HepG2 (cell line): Measurements from ENCODE around the gene GRIP1. TPM values are rescaled to one million over a fixed set of nuclear protein-coding genes. Genes with fewer than 3 reads are reported as not detected.

Source experiments
- BORCS8-MEF2B ChIP-seq: sonication (generic); formaldehyde crosslinking; IDR thresholded peaks from 2 replicates; pipeline ENCODE4 v1.8.0; 2022; ENCODE audit warnings: mild to moderate bottlenecking, missing genetic modification reagents
- DR1 ChIP-seq: sonication (generic); formaldehyde crosslinking; IDR thresholded peaks from 2 replicates; pipeline ENCODE4 v1.8.0; 2021; ENCODE audit warnings: mild to moderate bottlenecking, missing genetic modification reagents, inconsistent platforms
- FOSL1 ChIP-seq: sonication (generic); formaldehyde crosslinking; IDR thresholded peaks from 2 replicates; pipeline ENCODE4 v1.9.0; 2021; ENCODE audit warnings: missing genetic modification reagents, borderline replicate concordance
- GATAD2A ChIP-seq: IDR thresholded peaks from 2 replicates; pipeline ENCODE4 v1.6.1; 2016
- HNRNPL ChIP-seq: fragments of 200-400 bp; formaldehyde crosslinking; IDR thresholded peaks from 2 replicates; pipeline ENCODE4 v1.6.1; 2017; ENCODE audit warnings: mild to moderate bottlenecking, low read depth, low read length
- KAT2B ChIP-seq: fragments of 150-350 bp; IDR thresholded peaks from 2 replicates; pipeline ENCODE4 v1.6.1; 2014; ENCODE audit warnings: low read depth, low read length, borderline replicate concordance
- REL ChIP-seq: sonication (generic); formaldehyde crosslinking; conservative IDR thresholded peaks from 2 replicates; pipeline ENCODE4 v1.8.0; 2022; ENCODE audit warnings: mild to moderate bottlenecking, missing genetic modification reagents, moderate library complexity
- STAG1 ChIP-seq: sonication (generic); formaldehyde crosslinking; IDR thresholded peaks from 2 replicates; pipeline ENCODE4 v1.4.0; 2020; ENCODE audit warnings: missing genetic modification reagents
- TCF12 ChIP-seq, 2 experiments: fragments of 450-650 bp in 1 of 2; sonication (generic) in 1 of 2; formaldehyde crosslinking in 1 of 2; IDR thresholded peaks; 2 replicates each; pipeline versions ENCODE4 v1.6.1 to v1.8.0; 2017 to 2022; ENCODE audit warnings: antibody characterized with exemption in 1 of 2, mild to moderate bottlenecking in 1 of 2, missing genetic modification reagents in 1 of 2, moderate library complexity in 1 of 2
- ZEB1 ChIP-seq: IDR thresholded peaks from 2 replicates; pipeline ENCODE4 v1.6.1; 2012; ENCODE audit warnings: mild to moderate bottlenecking, low read depth, inconsistent platforms; ENCODE audit not compliant: insufficient replicate concordance
- ZFY ChIP-seq: sonication (generic); formaldehyde crosslinking; IDR thresholded peaks from 2 replicates; pipeline ENCODE4 v1.4.0; 2020; ENCODE audit warnings: missing genetic modification reagents
- ZIK1 ChIP-seq: sonication (generic); formaldehyde crosslinking; IDR thresholded peaks from 2 replicates; pipeline ENCODE4 v1.5.0; 2020; ENCODE audit warnings: mild to moderate bottlenecking, low read depth, missing genetic modification reagents, borderline replicate concordance
- ZNF251 ChIP-seq: sonication (generic); formaldehyde crosslinking; IDR thresholded peaks from 2 replicates; pipeline ENCODE4 v1.9.0; 2021; ENCODE audit warnings: mild to moderate bottlenecking, missing genetic modification reagents
- ZNF274 ChIP-seq: sonication (generic); formaldehyde crosslinking; IDR thresholded peaks from 2 replicates; pipeline ENCODE4 v1.5.1; 2020; ENCODE audit warnings: mild to moderate bottlenecking, missing genetic modification reagents
- ZNF337 ChIP-seq: sonication (generic); formaldehyde crosslinking; IDR thresholded peaks from 2 replicates; pipeline ENCODE4 v1.5.1; 2020; ENCODE audit warnings: missing genetic modification reagents, low read depth, mild to moderate bottlenecking, borderline replicate concordance
- ZNF350 ChIP-seq: sonication (generic); formaldehyde crosslinking; IDR thresholded peaks from 2 replicates; pipeline ENCODE4 v1.4.0; 2020; ENCODE audit warnings: mild to moderate bottlenecking, low read depth, missing genetic modification reagents, borderline replicate concordance
- ZNF720 ChIP-seq: sonication (generic); formaldehyde crosslinking; IDR thresholded peaks from 2 replicates; pipeline ENCODE4 v1.4.0; 2020; ENCODE audit warnings: missing genetic modification reagents
- ZNF816 ChIP-seq: sonication (generic); formaldehyde crosslinking; IDR thresholded peaks from 2 replicates; pipeline ENCODE4 v1.8.0; 2022; ENCODE audit warnings: missing genetic modification reagents, mild to moderate bottlenecking, borderline replicate concordance
- ZSCAN31 ChIP-seq: sonication (generic); formaldehyde crosslinking; IDR thresholded peaks from 2 replicates; pipeline ENCODE4 v1.5.0; 2020; ENCODE audit warnings: low read depth, mild to moderate bottlenecking, missing genetic modification reagents
- polyA plus RNA-seq, 8 experiments: library from polyadenylated mRNA; depleted of rRNA in 3 of 8; stranded (reverse) in 7 of 8; unstranded in 1 of 8; fragments of >200 nt; fragmentation: Illumina TruSeq in 4 of 8; extraction: Trizol in 4 of 8; gene quantifications; 2 replicates each; pipeline versions ENCODE4 v1.2.1 to v1.2.3, GENCODE V29; 2011 to 2016; ENCODE audit warnings: low read depth in 4 of 8, missing spikeins in 1 of 8, mixed read lengths in 1 of 8; ENCODE audit not compliant: insufficient read depth in 1 of 8
- total RNA-seq, 5 experiments: library from RNA; depleted of rRNA; stranded (reverse); fragments of >200 nt; fragmentation: Illumina TruSeq; extraction: Trizol; gene quantifications; 2 replicates each; pipeline ENCODE4 v1.2.3, GENCODE V29; 2016; ENCODE audit warnings: low read depth in 1 of 5
- TF ChIP-seq, protein P1 (sequence below): sonication (generic); formaldehyde crosslinking; IDR thresholded peaks from 2 replicates; pipeline ENCODE4 v1.5.1; 2020; ENCODE audit warnings: mild to moderate bottlenecking, moderate library complexity, missing genetic modification reagents
- TF ChIP-seq, protein P2 (sequence below): conservative IDR thresholded peaks from 2 replicates; pipeline ENCODE4 v1.6.1; 2018; ENCODE audit warnings: missing genetic modification reagents
- TF ChIP-seq, protein P3 (sequence below): sonication (generic); formaldehyde crosslinking; IDR thresholded peaks from 2 replicates; pipeline ENCODE4 v1.4.0; 2020; ENCODE audit warnings: missing genetic modification reagents
- TF ChIP-seq, protein P4 (sequence below): sonication (generic); formaldehyde crosslinking; IDR thresholded peaks from 2 replicates; pipeline ENCODE4 v1.4.0; 2020; ENCODE audit warnings: missing genetic modification reagents, borderline replicate concordance

The GRIP1 gene
- total and polyA plus RNA-seq, 2 of the 13 experiments (the other 11 are each of a cell fraction or from before 2014, with no cell fraction given): not detected

DNA sequence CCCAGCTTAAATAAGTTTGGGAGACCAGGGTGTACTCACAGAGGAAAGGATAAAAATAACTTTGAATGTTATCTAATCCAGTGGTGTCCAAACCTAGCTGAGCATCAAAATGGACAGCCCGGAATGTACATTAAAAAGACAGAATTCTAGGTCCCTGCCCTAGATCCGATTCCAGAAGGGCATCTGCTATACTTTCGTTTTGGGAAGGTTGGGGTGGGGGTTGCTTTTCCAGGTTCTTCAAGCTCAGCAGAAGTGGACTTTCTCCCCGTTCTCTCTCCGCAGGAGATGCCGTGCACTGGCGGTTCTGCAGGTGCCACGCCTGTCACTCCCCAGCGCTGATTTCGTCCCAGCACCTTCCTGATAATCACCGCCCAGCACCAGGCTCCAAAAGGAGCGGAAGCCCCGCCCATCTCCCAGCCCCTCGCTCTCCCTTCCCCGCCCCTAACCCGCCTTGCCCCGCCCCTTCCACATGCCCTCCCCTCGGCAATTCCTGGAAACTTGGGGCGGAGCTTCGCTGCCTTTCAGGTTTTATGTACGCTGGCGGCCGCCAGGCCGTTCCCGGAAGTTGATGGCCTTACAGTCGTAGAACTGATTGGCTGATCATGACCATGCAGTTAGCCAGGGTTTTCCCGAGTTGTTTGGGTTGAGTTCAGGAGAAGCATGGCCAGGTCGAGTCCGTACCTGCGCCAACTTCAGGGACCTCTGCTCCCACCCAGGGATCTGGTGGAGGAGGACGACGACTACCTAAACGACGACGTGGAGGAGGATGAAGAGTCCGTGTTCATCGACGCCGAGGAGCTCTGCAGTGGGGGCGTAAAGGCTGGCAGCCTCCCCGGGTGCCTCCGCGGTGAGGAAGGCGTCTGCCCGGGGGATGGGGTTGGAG lies 376.7 kb downstream of the GRIP1 start, which contains the start of gene HELB (continued):
- no peak for TF ChIP-seq ZSCAN31 (CRISPR knock-in tag)
- TF ChIP-seq ZNF816 (CRISPR knock-in tag): no peak
- TF ChIP-seq DR1 (CRISPR knock-in tag): no peak
- TF ChIP-seq ZNF350 (CRISPR knock-in tag): peak; percentile 53; the same call in 1 of the 2 replicates
- no peak for TF ChIP-seq STAG1
- TF ChIP-seq ZIK1 (CRISPR knock-in tag): no peak
- TF ChIP-seq ZEB1: no peak
- TF ChIP-seq GATAD2A (CRISPR knock-in tag): no peak
- TF ChIP-seq BORCS8-MEF2B (CRISPR knock-in tag): peak; percentile 45; the same call in 1 of the 2 replicates
- no peak for TF ChIP-seq HNRNPL
- TF ChIP-seq, protein P1, sequence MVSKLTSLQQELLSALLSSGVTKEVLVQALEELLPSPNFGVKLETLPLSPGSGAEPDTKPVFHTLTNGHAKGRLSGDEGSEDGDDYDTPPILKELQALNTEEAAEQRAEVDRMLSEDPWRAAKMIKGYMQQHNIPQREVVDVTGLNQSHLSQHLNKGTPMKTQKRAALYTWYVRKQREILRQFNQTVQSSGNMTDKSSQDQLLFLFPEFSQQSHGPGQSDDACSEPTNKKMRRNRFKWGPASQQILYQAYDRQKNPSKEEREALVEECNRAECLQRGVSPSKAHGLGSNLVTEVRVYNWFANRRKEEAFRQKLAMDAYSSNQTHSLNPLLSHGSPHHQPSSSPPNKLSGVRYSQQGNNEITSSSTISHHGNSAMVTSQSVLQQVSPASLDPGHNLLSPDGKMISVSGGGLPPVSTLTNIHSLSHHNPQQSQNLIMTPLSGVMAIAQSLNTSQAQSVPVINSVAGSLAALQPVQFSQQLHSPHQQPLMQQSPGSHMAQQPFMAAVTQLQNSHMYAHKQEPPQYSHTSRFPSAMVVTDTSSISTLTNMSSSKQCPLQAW (CRISPR knock-in tag): peak; percentile 67; the same call in 1 of the 2 replicates
- TF ChIP-seq, protein P2, sequence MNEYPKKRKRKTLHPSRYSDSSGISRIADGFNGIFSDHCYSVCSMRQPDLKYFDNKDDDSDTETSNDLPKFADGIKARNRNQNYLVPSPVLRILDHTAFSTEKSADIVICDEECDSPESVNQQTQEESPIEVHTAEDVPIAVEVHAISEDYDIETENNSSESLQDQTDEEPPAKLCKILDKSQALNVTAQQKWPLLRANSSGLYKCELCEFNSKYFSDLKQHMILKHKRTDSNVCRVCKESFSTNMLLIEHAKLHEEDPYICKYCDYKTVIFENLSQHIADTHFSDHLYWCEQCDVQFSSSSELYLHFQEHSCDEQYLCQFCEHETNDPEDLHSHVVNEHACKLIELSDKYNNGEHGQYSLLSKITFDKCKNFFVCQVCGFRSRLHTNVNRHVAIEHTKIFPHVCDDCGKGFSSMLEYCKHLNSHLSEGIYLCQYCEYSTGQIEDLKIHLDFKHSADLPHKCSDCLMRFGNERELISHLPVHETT: no peak
- TF ChIP-seq ZNF274 (CRISPR knock-in tag): no peak
- TF ChIP-seq REL (CRISPR knock-in tag): no peak; the same call in 1 of the 2 replicates
- TF ChIP-seq ZFY (CRISPR knock-in tag): peak; percentile 68
- no peak for TF ChIP-seq FOSL1 (CRISPR knock-in tag)
- TF ChIP-seq, protein P3, sequence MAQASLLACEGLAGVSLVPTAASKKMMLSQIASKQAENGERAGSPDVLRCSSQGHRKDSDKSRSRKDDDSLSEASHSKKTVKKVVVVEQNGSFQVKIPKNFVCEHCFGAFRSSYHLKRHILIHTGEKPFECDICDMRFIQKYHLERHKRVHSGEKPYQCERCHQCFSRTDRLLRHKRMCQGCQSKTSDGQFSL: no peak
- TF ChIP-seq ZNF720: no peak
- TF ChIP-seq ZNF337 (CRISPR knock-in tag): no peak
- no peak for TF ChIP-seq KAT2B
- TF ChIP-seq ZNF251: no peak
- TF ChIP-seq TCF12 (IDR thresholded peaks at IDR 0.05): no peak
- no peak for TF ChIP-seq TCF12 (CRISPR knock-in tag; IDR thresholded peaks at IDR 0.05)
- TF ChIP-seq, protein P4, sequence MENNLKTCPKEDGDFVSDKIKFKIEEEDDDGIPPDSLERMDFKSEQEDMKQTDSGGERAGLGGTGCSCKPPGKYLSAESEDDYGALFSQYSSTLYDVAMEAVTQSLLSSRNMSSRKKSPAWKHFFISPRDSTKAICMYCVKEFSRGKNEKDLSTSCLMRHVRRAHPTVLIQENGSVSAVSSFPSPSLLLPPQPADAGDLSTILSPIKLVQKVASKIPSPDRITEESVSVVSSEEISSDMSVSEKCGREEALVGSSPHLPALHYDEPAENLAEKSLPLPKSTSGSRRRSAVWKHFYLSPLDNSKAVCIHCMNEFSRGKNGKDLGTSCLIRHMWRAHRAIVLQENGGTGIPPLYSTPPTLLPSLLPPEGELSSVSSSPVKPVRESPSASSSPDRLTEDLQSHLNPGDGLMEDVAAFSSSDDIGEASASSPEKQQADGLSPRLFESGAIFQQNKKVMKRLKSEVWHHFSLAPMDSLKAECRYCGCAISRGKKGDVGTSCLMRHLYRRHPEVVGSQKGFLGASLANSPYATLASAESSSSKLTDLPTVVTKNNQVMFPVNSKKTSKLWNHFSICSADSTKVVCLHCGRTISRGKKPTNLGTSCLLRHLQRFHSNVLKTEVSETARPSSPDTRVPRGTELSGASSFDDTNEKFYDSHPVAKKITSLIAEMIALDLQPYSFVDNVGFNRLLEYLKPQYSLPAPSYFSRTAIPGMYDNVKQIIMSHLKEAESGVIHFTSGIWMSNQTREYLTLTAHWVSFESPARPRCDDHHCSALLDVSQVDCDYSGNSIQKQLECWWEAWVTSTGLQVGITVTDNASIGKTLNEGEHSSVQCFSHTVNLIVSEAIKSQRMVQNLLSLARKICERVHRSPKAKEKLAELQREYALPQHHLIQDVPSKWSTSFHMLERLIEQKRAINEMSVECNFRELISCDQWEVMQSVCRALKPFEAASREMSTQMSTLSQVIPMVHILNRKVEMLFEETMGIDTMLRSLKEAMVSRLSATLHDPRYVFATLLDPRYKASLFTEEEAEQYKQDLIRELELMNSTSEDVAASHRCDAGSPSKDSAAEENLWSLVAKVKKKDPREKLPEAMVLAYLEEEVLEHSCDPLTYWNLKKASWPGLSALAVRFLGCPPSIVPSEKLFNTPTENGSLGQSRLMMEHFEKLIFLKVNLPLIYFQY: no peak; the same call in 1 of the 2 replicates
